HepG2 (cell line): Measurements from ENCODE around the gene ZFPM1.

Source experiments
- EED ChIP-seq: sonication (generic); formaldehyde crosslinking; IDR thresholded peaks from 2 replicates; pipeline ENCODE4 v1.5.0; 2020; ENCODE audit warnings: mild to moderate bottlenecking, missing genetic modification reagents
- FOXM1 ChIP-seq: sonication (generic); formaldehyde crosslinking; IDR thresholded peaks from 2 replicates; pipeline ENCODE4 v1.5.0; 2020; ENCODE audit warnings: missing genetic modification reagents
- HMGXB4 ChIP-seq, 2 experiments: sonication (generic) in 1 of 2; formaldehyde crosslinking in 1 of 2; IDR thresholded peaks; 2 replicates each; pipeline versions ENCODE4 v1.4.0 to v1.6.1; 2018 to 2020; ENCODE audit warnings: missing genetic modification reagents in 2 of 2, borderline replicate concordance in 1 of 2, low read depth in 1 of 2, mild to moderate bottlenecking in 1 of 2, missing biosample characterization in 1 of 2

- TF ChIP-seq EED (CRISPR knock-in tag) (no peak), FOXM1 (CRISPR knock-in tag) (no peak), HMGXB4 (CRISPR knock-in tag; IDR thresholded peaks at IDR 0.05; ENCODE audit: borderline replicate concordance in 1 of 2, low read depth in 1 of 2) (no peak)
These were observed 24.8 kb downstream of the ZFPM1 start for GRCh38 chr16:88477631-88478519.
